ENCODE data around the gene TMEM232. TPM values are rescaled to one million over a fixed set of nuclear protein-coding genes. Genes with fewer than 3 reads are reported as not detected.
A peak's percentile ranks its signal among the peaks of the same experiment; 100 is the strongest.

Gene TMEM232
- total and polyA plus RNA-seq, 2 of the 4 experiments (the other 2 are of a cell fraction): 0.17 to 0.36 TPM

GRCh38 chr5:110618941-110619340, 107.5 kb downstream of the TMEM232 start:
- WGBS, 2 experiments (ENCODE audit: extremely low coverage in 2 of 2, insufficient read length in 1 of 2): no CpG with 5 or more reads among the region's 1 CpG
- H4K20me1 ChIP-seq (ENCODE audit: insufficient read depth, low read length): no peaks in the 10 kb centered on the region
- no peak overlapping the region for H3K9ac ChIP-seq (ENCODE audit: low read depth, low read length)
- dilution Hi-C loops (cut with HindIII; ENCODE audit: low sequenced_read_pairs, unreplicated experiment): no loop called here
- no peaks in the 10 kb centered on the region for H3K36me3 ChIP-seq (ENCODE audit: control insufficient read depth, insufficient read depth, low read length)
- intact Hi-C loops (cut with micrococcal nuclease): no loop called here
- no peaks in the 10 kb centered on the region for H3K27me3 ChIP-seq (ENCODE audit: control insufficient read depth, insufficient read depth, low read length)
- no peaks in the 10 kb centered on the region for H3K9me3 ChIP-seq (ENCODE audit: control insufficient read depth, insufficient read depth, low read length)
- no peak overlapping the region for H4K5ac ChIP-seq (ENCODE audit: low read depth, low read length)
- H4K91ac ChIP-seq (ENCODE audit: insufficient read depth, low read depth, low read length): no peak overlapping the region
- BruUV-seq (replicated peaks): no TSS peak
- no peak overlapping the region for H2BK120ac ChIP-seq (ENCODE audit: low read depth, low read length)
- POLR2A ChIA-PET (ENCODE audit: unreplicated experiment): no interaction called here
- no peaks in the 10 kb centered on the region for H3K79me1 ChIP-seq (ENCODE audit: low read depth in 1 of 2, low read length in 2 of 2)
- H3K18ac ChIP-seq (ENCODE audit: low read depth, low read length): no peak overlapping the region
- H3K4me1 ChIP-seq (ENCODE audit: control insufficient read depth, insufficient read depth, low read length): no peaks in the 10 kb centered on the region; the same call in 1 of the 2 replicates
- no peak for ATAC-seq (ENCODE audit: low read depth)
- H3K27ac ChIP-seq (ENCODE audit: insufficient read depth, low read length): no peak overlapping the region
- no peak overlapping the region for H2AFZ ChIP-seq (replicated peaks; ENCODE audit: low read length, poor library complexity)
- DNase-seq: no peak
- no peak overlapping the region for H2BK5ac ChIP-seq (ENCODE audit: low read depth, low read length, poor library complexity, severe bottlenecking)
- no peak overlapping the region for H4K8ac ChIP-seq (ENCODE audit: low read depth in 2 of 2, low read length in 2 of 2)
- H2BK20ac ChIP-seq (ENCODE audit: low read depth, low read length): no peak overlapping the region
- H3K9me1 ChIP-seq (ENCODE audit: insufficient read depth, low read length): no peaks in the 10 kb centered on the region
- H3K4ac ChIP-seq (ENCODE audit: low read depth, low read length): no peak overlapping the region
- CTCF ChIA-PET: no interaction called here
- H3K4me3 ChIP-seq (ENCODE audit: insufficient read depth, low read depth, low read length): no peak overlapping the region
- no peak overlapping the region for H2AK5ac ChIP-seq (ENCODE audit: low read depth, low read length)
- in situ Hi-C loops (cut with MboI; ENCODE audit: low sequenced_read_pairs): loop anchor here (25.0 kb wide), 1 partner anchor 932 kb away; the partner anchor contains the start of gene MAN2A1
- no peak overlapping the region for H3K4me2 ChIP-seq (ENCODE audit: low read depth, low read length)
- H3K23ac ChIP-seq (ENCODE audit: low read depth, low read length): no peak overlapping the region
- H2AK9ac ChIP-seq (replicated peaks; ENCODE audit: low read depth, low read length, poor library complexity): no peak overlapping the region
- H2BK15ac ChIP-seq (ENCODE audit: low read depth, low read length): no peak overlapping the region
- TF ChIP-seq POLR2A (IDR thresholded peaks at IDR 0.05; ENCODE audit: low read depth, low read length) (no peak), MAFK (IDR thresholded peaks at IDR 0.05; ENCODE audit: low read depth, low read length) (peak; percentile 56)
- H3K56ac ChIP-seq (ENCODE audit: extremely low read depth, insufficient read depth, low read length): no peak overlapping the region
- H3K14ac ChIP-seq (replicated peaks; ENCODE audit: low read depth, low read length): no peak overlapping the region
